WTC11 (cell line): ENCODE results near the gene SIGLEC1. TPM values are rescaled to one million over a fixed set of nuclear protein-coding genes. Genes with fewer than 3 reads are reported as not detected.
A peak's percentile ranks its signal among the peaks of the same experiment; 100 is the strongest.

ENCODE experiments used
- ATAC-seq: fragments of 200-7000 bp; cut with Tn5 transposase; 2 replicates; pipeline ENCODE4 v1.10.0; 2021; ENCODE audit warnings: mild to moderate bottlenecking, moderate library complexity
- CTCF ChIA-PET: fragments of 300-600 bp; sonication (Branson Sonifier 250); formaldehyde crosslinking; loops from one replicate; lab custom pipeline; 2021; ENCODE audit warnings: antibody characterized with exemption; lab: Charles Lee
- POLR2A ChIA-PET: fragments of 350-600 bp; sonication (Branson Sonifier 250); formaldehyde crosslinking; loops from one replicate; lab custom pipeline; 2021; ENCODE audit warnings: antibody characterized with exemption; lab: Charles Lee
- DNase-seq: peaks from one replicate; pipeline ENCODE4 v3.0.0; 2021; ENCODE audit warnings: low spot score
- H3K27ac Mint-ChIP-seq: 2 replicates; pipeline ENCODE4 v1.8.0; 2021; ENCODE audit warnings: mixed read lengths
- H3K27me3 Mint-ChIP-seq: 2 replicates; pipeline ENCODE4 v1.8.0; 2021; ENCODE audit warnings: low read depth, mild to moderate bottlenecking, moderate library complexity, mixed read lengths
- H3K36me3 Mint-ChIP-seq: 2 replicates; pipeline ENCODE4 v1.8.0; 2021; ENCODE audit warnings: mixed read lengths
- H3K4me1 Mint-ChIP-seq: 2 replicates; pipeline ENCODE4 v1.8.0; 2022; ENCODE audit warnings: mixed read lengths
- H3K4me3 Mint-ChIP-seq: 2 replicates; pipeline ENCODE4 v1.8.0; 2021; ENCODE audit warnings: mild to moderate bottlenecking, moderate library complexity, mixed read lengths
- H3K9me3 Mint-ChIP-seq: 2 replicates; pipeline ENCODE4 v1.8.0; 2021; ENCODE audit warnings: mixed read lengths
- ATF2 ChIP-seq: sonication (generic); formaldehyde crosslinking; IDR thresholded peaks from 2 replicates; pipeline ENCODE4 v1.8.1; 2022; ENCODE audit warnings: low read depth, missing genetic modification reagents, borderline replicate concordance
- CBFB ChIP-seq: sonication (generic); formaldehyde crosslinking; IDR thresholded peaks from 2 replicates; pipeline ENCODE4 v1.8.1; 2022; ENCODE audit warnings: mild to moderate bottlenecking, low read depth, missing genetic modification reagents
- CREM ChIP-seq: sonication (generic); formaldehyde crosslinking; IDR thresholded peaks from 2 replicates; pipeline ENCODE4 v1.8.1; 2022; ENCODE audit warnings: mild to moderate bottlenecking, missing genetic modification reagents, moderate library complexity
- E2F1 ChIP-seq: sonication (generic); formaldehyde crosslinking; IDR thresholded peaks from 2 replicates; pipeline ENCODE4 v1.8.0; 2022; ENCODE audit warnings: mild to moderate bottlenecking, missing genetic modification reagents
- ETV6 ChIP-seq: sonication (generic); formaldehyde crosslinking; IDR thresholded peaks from 2 replicates; pipeline ENCODE4 v1.8.1; 2022; ENCODE audit warnings: mild to moderate bottlenecking, missing genetic modification reagents
- JUN ChIP-seq: sonication (generic); formaldehyde crosslinking; IDR thresholded peaks from 2 replicates; pipeline ENCODE4 v1.8.0; 2023; ENCODE audit warnings: mild to moderate bottlenecking, missing genetic modification reagents
- MXD4 ChIP-seq: fragments of 250-450 bp; sonication (Bioruptor Pico); IDR thresholded peaks from 2 replicates; pipeline ENCODE4 v1.8.0; 2021; ENCODE audit warnings: mild to moderate bottlenecking, moderate library complexity, borderline replicate concordance
- NR1H2 ChIP-seq: sonication (generic); formaldehyde crosslinking; IDR thresholded peaks from 2 replicates; pipeline ENCODE4 v1.9.0; 2021; ENCODE audit warnings: mild to moderate bottlenecking, moderate library complexity, missing genetic modification reagents
- NR2C2 ChIP-seq: sonication (generic); formaldehyde crosslinking; IDR thresholded peaks from 2 replicates; pipeline ENCODE4 v1.8.0; 2022; ENCODE audit warnings: mild to moderate bottlenecking, missing genetic modification reagents
- SMAD4 ChIP-seq: sonication (generic); formaldehyde crosslinking; IDR thresholded peaks from 2 replicates; pipeline ENCODE4 v1.8.0; 2022; ENCODE audit warnings: mild to moderate bottlenecking, missing genetic modification reagents
- SOX15 ChIP-seq: fragments of 250-450 bp; sonication (Bioruptor Pico); IDR thresholded peaks from 2 replicates; pipeline ENCODE4 v1.9.0; 2021; ENCODE audit warnings: mild to moderate bottlenecking
- TCF7 ChIP-seq: sonication (generic); formaldehyde crosslinking; IDR thresholded peaks from 2 replicates; pipeline ENCODE4 v1.8.0; 2022; ENCODE audit warnings: mild to moderate bottlenecking, low read depth, missing genetic modification reagents, moderate library complexity
- TEAD4 ChIP-seq: sonication (generic); formaldehyde crosslinking; IDR thresholded peaks from 2 replicates; pipeline ENCODE4 v1.8.0; 2022; ENCODE audit warnings: mild to moderate bottlenecking, missing genetic modification reagents
- USF1 ChIP-seq: sonication (generic); formaldehyde crosslinking; IDR thresholded peaks from 2 replicates; pipeline ENCODE4 v1.8.0; 2022; ENCODE audit warnings: mild to moderate bottlenecking, missing genetic modification reagents
- ZMAT4 ChIP-seq: fragments of 250-450 bp; sonication (Bioruptor Pico); IDR thresholded peaks from 2 replicates; pipeline ENCODE4 v1.9.0; 2021; ENCODE audit warnings: mild to moderate bottlenecking
- ZNF219 ChIP-seq: sonication (generic); formaldehyde crosslinking; IDR thresholded peaks from 2 replicates; pipeline ENCODE4 v1.8.0; 2023; ENCODE audit warnings: missing genetic modification reagents, mild to moderate bottlenecking, borderline replicate concordance
- ZNF281 ChIP-seq: sonication (generic); formaldehyde crosslinking; IDR thresholded peaks from 2 replicates; pipeline ENCODE4 v1.8.0; 2023; ENCODE audit warnings: mild to moderate bottlenecking, missing genetic modification reagents
- total RNA-seq: library from RNA; stranded (reverse); gene quantifications from 3 replicates; pipeline ENCODE4 v1.2.3, GENCODE V29; 2021
- TF ChIP-seq, protein P1 (sequence below): sonication (generic); formaldehyde crosslinking; IDR thresholded peaks from 2 replicates; pipeline ENCODE4 v1.8.1; 2022; ENCODE audit warnings: mild to moderate bottlenecking, moderate library complexity, missing genetic modification reagents
- TF ChIP-seq, protein P2 (sequence below): sonication (generic); formaldehyde crosslinking; IDR thresholded peaks from 2 replicates; pipeline ENCODE4 v1.8.1; 2022; ENCODE audit warnings: low read depth, mild to moderate bottlenecking, moderate library complexity, missing genetic modification reagents, borderline replicate concordance

The SIGLEC1 gene
- total RNA-seq, 1 experiment from 2014 or later = 0.04 TPM

- Mint-ChIP-seq H3K27ac (no peak overlapping the region), H3K36me3 (no peaks in the 10 kb centered on the region), H3K4me3 (no peak overlapping the region), H3K27me3 (peaks cover 15% of the 10 kb centered on the region), H3K4me1 (peaks cover 30% of the 10 kb centered on the region), H3K9me3 (peaks cover 4% of the 10 kb centered on the region; the same call in 1 of the 2 replicates)
- DNase-seq (no peak), ATAC-seq (peak; percentile 17)
- ChIA-PET CTCF (interaction anchor here (1.0 to 2.8 kb wide), 16 partner anchors 9 to 99 kb away, joined by 3 to 30 read pairs (median 6); partner anchors contain the start of genes CENPB and HSPA12B), POLR2A (no interaction called here)
- TF ChIP-seq NR2C2 (no peak), TEAD4 (CRISPR knock-in tag) (no peak), ZNF281 (no peak), JUN (CRISPR knock-in tag) (no peak), ZMAT4 (CRISPR knock-in tag) (no peak), ATF2 (CRISPR knock-in tag) (no peak), USF1 (CRISPR knock-in tag) (no peak), SOX15 (CRISPR knock-in tag) (no peak)
- TF ChIP-seq, protein P1, sequence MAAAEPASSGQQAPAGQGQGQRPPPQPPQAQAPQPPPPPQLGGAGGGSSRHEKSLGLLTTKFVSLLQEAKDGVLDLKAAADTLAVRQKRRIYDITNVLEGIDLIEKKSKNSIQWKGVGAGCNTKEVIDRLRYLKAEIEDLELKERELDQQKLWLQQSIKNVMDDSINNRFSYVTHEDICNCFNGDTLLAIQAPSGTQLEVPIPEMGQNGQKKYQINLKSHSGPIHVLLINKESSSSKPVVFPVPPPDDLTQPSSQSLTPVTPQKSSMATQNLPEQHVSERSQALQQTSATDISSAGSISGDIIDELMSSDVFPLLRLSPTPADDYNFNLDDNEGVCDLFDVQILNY (CRISPR knock-in tag) = no peak
Measured at GRCh38 chr20:3686867-3687321, 25.5 kb downstream of the SIGLEC1 start.

GRCh38 chr20:3686421-3686820, 26.0 kb downstream of the SIGLEC1 start:
- ChIA-PET CTCF (interaction anchor here (1.0 to 2.8 kb wide), 14 partner anchors 9 to 100 kb away, joined by 3 to 30 read pairs (median 6); partner anchors contain the start of genes CENPB and HSPA12B), POLR2A (no interaction called here)
- TF ChIP-seq SMAD4 (CRISPR knock-in tag) (no peak), ZNF219 (no peak), CBFB (CRISPR knock-in tag) (no peak), CREM (no peak), NR1H2 (no peak), MXD4 (CRISPR knock-in tag) (no peak), USF1 (CRISPR knock-in tag) (no peak), TCF7 (CRISPR knock-in tag) (no peak), E2F1 (CRISPR knock-in tag) (no peak), ETV6 (no peak)
- TF ChIP-seq, protein P2, sequence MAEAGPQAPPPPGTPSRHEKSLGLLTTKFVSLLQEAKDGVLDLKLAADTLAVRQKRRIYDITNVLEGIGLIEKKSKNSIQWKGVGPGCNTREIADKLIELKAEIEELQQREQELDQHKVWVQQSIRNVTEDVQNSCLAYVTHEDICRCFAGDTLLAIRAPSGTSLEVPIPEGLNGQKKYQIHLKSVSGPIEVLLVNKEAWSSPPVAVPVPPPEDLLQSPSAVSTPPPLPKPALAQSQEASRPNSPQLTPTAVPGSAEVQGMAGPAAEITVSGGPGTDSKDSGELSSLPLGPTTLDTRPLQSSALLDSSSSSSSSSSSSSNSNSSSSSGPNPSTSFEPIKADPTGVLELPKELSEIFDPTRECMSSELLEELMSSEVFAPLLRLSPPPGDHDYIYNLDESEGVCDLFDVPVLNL = no peak
- no peak for DNase-seq
- H3K4me3 Mint-ChIP-seq = no peak overlapping the region
- no peaks in the 10 kb centered on the region for H3K36me3 Mint-ChIP-seq
- peaks cover 30% of the 10 kb centered on the region for H3K4me1 Mint-ChIP-seq
- H3K9me3 Mint-ChIP-seq = peaks cover 4% of the 10 kb centered on the region; the same call in 1 of the 2 replicates
- peaks cover 15% of the 10 kb centered on the region for H3K27me3 Mint-ChIP-seq
- H3K27ac Mint-ChIP-seq = no peak overlapping the region
- ATAC-seq = no peak
